ENCODE measurements around the gene CDH23. TPM values are rescaled to one million over a fixed set of nuclear protein-coding genes. Genes with fewer than 3 reads are reported as not detected.
A peak's percentile ranks its signal among the peaks of the same experiment; 100 is the strongest.

Gene CDH23
- total RNA-seq, 3 donors from 2014 or later: 1.8 to 3.6 (median 3.0) TPM

DNA sequence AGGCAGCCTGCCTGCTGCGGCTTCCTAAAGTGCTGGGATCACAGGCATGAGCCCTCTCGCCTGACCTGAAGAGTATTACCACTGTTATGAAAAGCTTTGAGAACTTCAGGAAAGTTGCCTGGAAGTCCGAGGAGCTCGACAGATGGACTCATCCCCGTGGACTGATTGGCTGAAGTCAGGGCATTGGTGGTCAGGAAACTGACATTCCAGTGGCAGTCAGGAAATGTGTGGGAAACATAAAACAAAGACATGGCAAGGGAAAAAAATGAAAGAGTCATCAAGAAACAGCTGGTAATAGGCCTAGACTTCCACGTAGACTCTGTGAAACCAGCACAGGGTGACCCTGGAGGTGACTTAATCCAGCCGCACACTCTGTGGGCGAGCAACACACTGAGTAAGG, 123.3 kb downstream of the CDH23 start:
- no peaks in the 10 kb centered on the region for H3K9me3 ChIP-seq
- H3K4me3 ChIP-seq: no peak overlapping the region
- ATAC-seq (no peak), DNase-seq (no peak)
- H3K4me1 ChIP-seq (ENCODE audit: low read depth): no peaks in the 10 kb centered on the region
- no peak for TF ChIP-seq CTCF (IDR thresholded peaks at IDR 0.05)
- intact Hi-C loops (cut with DNase I, micrococcal nuclease): no loop called here
- no peaks in the 10 kb centered on the region for H3K36me3 ChIP-seq (ENCODE audit: low read depth)

DNA sequence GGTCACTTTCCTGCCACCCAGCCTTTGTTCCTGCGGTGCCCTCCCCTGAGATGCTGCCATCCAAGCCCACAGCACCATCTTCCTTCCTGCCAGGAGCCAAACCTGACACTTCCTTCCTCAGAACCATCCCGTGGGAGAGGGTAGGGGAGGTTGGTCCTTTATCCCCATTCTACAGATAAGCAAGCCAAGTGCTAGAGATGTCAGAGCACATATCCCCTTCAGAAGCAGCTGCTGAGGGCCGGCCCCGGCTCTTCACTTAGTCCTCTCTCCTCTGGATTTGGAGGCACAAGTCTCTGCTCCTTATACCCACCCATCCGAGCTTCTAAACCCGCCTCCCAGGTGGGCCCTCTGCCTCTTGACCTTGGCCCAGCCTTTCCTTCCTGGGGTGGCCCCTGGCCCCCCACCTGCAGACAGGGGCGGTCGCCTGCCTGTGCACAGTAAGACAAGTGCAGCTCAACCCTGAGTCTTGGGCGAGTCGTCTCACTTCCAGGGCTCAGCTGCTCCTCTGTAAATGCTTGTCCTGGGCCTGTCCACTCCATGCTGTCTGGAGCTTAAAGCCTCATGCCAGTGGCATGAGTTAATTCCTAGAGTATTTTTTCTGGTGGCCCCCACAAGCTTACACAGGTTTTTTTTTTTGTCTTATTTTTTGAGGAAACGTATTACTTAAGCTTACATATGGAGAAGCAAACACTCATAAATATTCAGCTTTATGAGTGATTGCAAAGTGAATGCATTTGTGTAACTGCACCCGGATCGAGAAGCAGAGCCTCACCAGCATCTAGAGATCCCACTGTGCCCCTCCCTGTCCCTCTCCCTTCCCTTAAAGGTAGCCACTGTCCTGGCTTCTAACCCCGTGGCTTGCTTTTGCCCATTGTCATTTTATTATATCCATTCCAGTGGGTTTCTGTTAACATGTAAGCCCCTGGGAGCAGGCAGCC, 125.1 kb downstream of the CDH23 start:
- no peak for TF ChIP-seq CTCF (IDR thresholded peaks at IDR 0.05)
- no peak for ATAC-seq
- intact Hi-C loops (cut with DNase I, micrococcal nuclease): no loop called here
- no peaks in the 10 kb centered on the region for H3K36me3 ChIP-seq (ENCODE audit: low read depth)
- H3K4me3 ChIP-seq: no peak overlapping the region
- peak in 1 of 3 donors; percentile 28 for DNase-seq
- no peaks in the 10 kb centered on the region for H3K4me1 ChIP-seq (ENCODE audit: low read depth)
- H3K9me3 ChIP-seq: no peaks in the 10 kb centered on the region

GRCh38 chr10:71522442-71523144, 125.9 kb downstream of the CDH23 start:
- H3K4me3 ChIP-seq: no peak overlapping the region
- intact Hi-C loops (cut with DNase I, micrococcal nuclease): no loop called here

DNA sequence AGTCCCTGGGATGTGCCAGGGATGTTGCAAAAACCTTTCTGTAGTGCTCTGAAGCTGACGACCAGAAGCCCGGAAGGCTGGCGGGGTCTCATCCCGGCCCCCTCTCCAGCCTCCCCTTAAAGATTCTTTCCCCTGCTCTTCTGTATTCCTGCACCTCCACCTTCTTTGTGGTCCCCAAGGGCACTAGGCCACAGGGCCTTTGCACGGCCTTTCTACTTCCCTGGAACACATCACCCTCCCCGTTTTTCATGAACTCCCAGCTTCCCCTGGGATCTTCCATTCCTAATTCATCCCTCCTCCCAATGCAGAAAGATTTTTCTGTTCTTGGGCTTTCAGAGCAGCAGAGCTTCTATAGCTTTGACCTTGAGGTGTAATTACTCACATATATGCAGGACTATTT, 127.0 kb downstream of the CDH23 start:
- intact Hi-C loops (cut with DNase I, micrococcal nuclease): no loop called here
- no peaks in the 10 kb centered on the region for H3K36me3 ChIP-seq (ENCODE audit: low read depth)
- H3K4me1 ChIP-seq (ENCODE audit: low read depth): no peaks in the 10 kb centered on the region
- H3K9me3 ChIP-seq: no peaks in the 10 kb centered on the region
- no peak for TF ChIP-seq CTCF (IDR thresholded peaks at IDR 0.05)
- DNase-seq (no peak), ATAC-seq (no peak)
- H3K4me3 ChIP-seq: no peak overlapping the region

More at GRCh38 chr10:71522442-71523144, 125.9 kb downstream of the CDH23 start:
- no peak for TF ChIP-seq CTCF (IDR thresholded peaks at IDR 0.05)
- Histone ChIP-seq H3K36me3 (ENCODE audit: low read depth) (no peaks in the 10 kb centered on the region), H3K9me3 (no peaks in the 10 kb centered on the region), H3K4me1 (ENCODE audit: low read depth) (no peaks in the 10 kb centered on the region)
- peak in 1 of 3 donors; percentile 2 for DNase-seq
- no peak for ATAC-seq

GRCh38 chr10:71525092-71525491, 128.4 kb downstream of the CDH23 start:
- H3K9me3 ChIP-seq: no peaks in the 10 kb centered on the region
- ATAC-seq: no peak
- no peaks in the 10 kb centered on the region for H3K4me1 ChIP-seq (ENCODE audit: low read depth)
- no peaks in the 10 kb centered on the region for H3K36me3 ChIP-seq (ENCODE audit: low read depth)
- TF ChIP-seq CTCF (IDR thresholded peaks at IDR 0.05): no peak
- intact Hi-C loops (cut with DNase I, micrococcal nuclease): no loop called here
- no peak overlapping the region for H3K4me3 ChIP-seq
- no peak for DNase-seq
